Body of pancreas (tissue), 4 donors: ENCODE data around the gene GTF2E1.

Experiments used
- POLR2A ChIP-seq, 3 donors: fragments of 450-650 bp; IDR thresholded peaks; one replicate each; pipeline ENCODE4 v1.6.1; 2016; ENCODE audit warnings: antibody characterized with exemption in 3 of 3, mild to moderate bottlenecking in 2 of 3
- TF ChIP-seq, protein P1 (sequence below), 7 experiments: fragments of 450-650 bp in 4 of 7; fragments of 200-600 bp in 3 of 7; sonication (generic) in 3 of 7; IDR thresholded peaks; one replicate each; pipeline ENCODE4 v1.5.1; 2016 to 2019; ENCODE audit warnings: antibody characterized with exemption in 7 of 7

DNA sequence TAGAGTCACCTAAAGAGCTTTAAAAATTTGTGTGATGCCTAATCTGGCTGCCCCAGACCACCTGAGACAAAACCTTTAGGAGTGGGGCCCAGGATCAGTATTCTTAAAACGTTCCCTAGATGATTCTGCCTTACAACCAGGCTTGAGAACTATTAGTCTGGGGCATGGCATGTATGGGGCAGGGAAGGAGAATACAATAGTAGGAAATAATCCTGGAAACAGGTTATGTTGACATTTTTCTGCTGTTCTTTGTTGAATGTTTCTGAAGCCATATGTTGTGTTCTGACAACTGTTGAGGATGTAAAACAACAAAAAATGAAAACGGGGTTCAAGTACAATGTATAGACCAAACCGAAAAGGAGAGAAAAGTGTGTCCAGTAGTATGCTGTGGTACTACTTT lies 2.9 kb downstream of the GTF2E1 start:
- TF ChIP-seq, protein P1, sequence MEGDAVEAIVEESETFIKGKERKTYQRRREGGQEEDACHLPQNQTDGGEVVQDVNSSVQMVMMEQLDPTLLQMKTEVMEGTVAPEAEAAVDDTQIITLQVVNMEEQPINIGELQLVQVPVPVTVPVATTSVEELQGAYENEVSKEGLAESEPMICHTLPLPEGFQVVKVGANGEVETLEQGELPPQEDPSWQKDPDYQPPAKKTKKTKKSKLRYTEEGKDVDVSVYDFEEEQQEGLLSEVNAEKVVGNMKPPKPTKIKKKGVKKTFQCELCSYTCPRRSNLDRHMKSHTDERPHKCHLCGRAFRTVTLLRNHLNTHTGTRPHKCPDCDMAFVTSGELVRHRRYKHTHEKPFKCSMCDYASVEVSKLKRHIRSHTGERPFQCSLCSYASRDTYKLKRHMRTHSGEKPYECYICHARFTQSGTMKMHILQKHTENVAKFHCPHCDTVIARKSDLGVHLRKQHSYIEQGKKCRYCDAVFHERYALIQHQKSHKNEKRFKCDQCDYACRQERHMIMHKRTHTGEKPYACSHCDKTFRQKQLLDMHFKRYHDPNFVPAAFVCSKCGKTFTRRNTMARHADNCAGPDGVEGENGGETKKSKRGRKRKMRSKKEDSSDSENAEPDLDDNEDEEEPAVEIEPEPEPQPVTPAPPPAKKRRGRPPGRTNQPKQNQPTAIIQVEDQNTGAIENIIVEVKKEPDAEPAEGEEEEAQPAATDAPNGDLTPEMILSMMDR (IDR thresholded peaks at IDR 0.05): no peak
- TF ChIP-seq POLR2A (IDR thresholded peaks at IDR 0.05): no peak
